Renal cortical epithelial cell (primary cell): Measurements from ENCODE around the gene KCNG4. TPM values are rescaled to one million over a fixed set of nuclear protein-coding genes. Genes with fewer than 3 reads are reported as not detected.

ENCODE experiments used
- DNase-seq: peaks from one replicate; pipeline ENCODE4 v3.0.0-alpha.2; 2011; ENCODE audit warnings: low read depth
- total RNA-seq: library from RNA; depleted of rRNA; stranded (reverse); fragments of >200 nt; gene quantifications from 2 replicates; pipeline ENCODE4 v1.2.3, GENCODE V29; 2014

The KCNG4 gene
- total RNA-seq, 1 donor from 2014 or later = not detected

DNA sequence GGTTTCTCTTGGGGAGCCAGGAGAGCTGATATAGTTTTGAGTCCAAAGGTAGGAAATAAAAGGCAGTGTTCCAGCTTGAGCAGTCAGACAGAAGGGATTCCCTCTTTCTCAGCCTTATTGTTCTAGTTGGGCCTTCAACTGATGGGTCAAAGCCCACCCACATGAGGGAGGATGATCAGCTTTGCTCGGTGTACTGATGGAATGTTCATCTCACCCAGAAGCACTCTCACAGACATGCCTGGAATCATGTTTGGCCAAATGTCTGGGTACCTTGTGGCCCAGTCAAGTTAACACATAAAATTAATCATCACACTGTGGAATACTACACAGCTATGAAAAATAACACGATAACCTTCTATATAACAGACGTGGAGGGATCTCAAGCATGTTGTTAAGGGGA, 23.1 kb upstream of the KCNG4 start:
- DNase-seq = no peak

DNA sequence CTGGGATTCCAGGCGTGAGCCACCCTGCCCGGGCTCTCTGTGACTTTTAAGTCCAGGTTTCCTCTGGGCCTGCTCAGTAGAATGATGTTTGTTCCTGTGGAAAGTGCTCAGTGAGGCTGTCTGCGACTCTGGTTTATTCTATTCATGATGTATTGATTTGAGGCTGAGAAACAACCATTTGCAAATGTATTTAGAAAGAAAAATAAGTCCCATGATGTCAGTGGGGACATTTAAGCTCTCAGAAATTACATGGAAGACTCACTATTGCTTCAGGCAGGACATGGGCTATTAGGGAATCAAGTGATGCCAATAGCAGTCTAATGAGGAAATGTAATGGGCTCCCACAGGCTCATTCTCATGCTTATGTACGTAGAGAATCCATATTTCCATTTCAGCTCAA, 22.2 kb upstream of the KCNG4 start:
- DNase-seq = no peak

DNA sequence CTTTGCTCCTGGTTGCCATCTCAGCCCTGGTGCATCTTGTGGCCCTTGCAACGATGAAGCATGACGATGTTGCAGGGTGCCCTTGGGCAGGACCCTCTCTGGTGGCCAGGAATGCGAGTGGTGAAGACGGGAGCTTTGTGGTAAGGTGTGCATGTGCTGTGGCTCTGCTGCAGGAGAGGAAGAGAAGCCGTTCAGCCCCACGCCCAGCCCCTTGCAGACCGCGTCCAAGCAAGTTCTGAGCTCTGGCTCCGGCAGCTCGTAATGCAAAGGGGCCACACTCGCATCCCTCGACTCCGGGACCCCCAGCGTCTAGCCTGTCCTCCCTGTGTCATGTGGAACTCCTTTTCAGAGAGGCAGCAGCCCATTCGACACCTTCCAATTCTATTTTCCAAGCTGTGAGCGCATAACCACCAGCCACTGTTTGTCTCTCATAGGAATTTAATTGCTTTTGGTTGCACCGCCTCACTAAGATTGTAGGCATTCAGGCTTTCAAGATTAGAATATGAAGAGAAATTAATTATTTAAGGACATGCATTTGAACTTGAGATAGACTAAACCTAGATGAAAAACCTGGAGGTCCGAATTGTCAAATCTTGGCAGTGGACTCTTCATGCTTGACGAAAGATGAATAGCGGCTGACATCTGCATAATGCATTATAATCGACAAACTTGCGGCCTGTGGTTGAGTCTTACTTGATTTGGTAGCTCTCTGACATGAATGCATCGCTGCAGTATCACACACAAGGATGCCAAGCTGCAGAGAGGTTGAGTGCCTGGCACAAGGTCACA, 21.1 kb upstream of the KCNG4 start:
- no peak for DNase-seq

DNA sequence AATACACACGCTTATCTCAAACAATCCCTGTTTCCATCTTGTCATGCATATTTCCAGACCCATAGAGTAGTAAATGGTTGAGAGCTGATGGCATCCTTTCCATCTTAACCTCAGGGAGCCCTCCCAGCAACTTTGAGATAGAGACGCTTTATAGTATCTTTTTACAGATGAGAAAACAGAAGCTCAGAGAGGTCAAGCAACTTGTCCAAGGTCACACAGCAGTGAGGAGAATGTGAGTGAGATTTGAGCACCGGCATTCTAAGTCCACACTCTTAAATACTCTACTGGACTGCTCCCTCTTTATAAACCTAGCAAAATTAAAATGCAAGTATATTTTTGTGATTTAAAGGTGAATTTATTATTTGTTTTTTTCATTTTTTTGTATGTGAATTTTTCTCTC, 19.9 kb upstream of the KCNG4 start:
- DNase-seq = no peak

DNA sequence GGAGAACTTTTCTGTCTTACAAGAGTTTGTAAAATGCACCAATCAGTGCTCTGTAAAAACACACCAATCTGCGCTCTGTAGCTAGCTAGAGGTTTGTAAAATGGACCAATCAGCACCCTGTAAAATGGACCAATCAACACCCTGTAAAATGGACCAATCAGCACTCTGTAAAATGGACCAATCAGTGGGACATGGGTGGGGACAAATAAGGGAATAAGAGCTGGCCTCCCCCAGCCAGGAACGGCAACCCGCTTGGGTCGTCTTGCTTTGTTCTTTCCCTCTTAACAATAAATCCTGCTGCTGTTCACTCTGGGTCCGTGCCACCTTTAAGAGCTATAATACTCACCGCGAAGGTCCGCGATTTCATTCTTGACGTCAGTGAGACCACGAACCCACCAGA, 18.5 kb upstream of the KCNG4 start:
- DNase-seq = no peak

DNA sequence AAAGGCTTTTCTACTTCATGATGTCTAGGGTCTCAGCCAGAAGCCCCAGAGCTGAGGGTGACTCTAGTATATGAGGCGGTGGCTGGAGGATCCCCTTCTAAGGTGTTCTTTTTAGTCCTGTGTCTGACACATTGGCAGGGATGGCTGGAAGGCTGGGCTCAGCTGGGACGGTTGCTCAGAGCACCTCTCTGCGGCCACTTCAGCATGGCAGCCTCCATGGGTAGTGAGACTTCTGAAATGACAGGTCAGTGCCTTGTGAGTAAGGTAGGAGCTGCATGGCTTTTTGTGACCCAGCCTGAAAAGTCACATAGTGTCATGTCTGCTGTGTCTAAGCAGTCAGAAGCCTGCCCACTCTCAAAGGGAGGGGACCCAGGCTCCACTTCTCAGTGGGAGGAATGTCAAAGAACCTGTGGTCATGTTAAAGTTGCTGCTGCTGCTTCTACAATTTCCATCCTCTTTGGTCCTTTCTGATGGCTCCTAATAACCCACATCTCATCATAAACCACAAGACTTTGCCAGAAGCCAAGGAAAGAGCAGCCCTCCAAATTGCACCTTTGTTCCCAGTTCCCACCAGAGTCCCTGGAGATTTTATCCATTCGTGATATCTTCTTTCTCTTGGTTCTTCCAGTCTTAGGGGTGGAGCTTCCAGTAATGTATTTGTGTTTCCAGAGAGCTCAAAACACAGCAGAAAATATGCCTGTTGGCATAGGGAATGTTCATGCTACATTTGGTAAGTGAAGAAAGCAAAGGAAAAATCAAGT, 15.4 kb upstream of the KCNG4 start:
- DNase-seq = no peak

DNA sequence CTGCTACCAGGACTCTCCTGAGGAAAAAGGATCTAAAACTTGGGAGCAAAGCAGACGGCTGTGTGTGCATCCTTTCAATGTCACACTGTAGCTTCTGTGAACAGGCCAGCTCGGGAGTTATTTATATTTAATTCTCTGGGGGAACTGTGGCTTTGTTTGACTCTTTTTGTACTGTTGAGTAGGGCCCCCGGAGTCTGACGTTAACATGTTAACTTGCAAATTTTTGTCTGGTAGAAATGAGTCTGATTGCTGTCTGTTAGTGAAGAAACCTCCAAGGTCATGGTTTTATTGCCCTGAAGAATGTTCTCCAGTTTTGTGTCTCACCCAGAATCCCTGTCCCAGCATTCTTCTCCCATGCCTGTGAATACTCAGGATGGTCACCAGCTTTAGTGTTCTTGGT, 14.2 kb upstream of the KCNG4 start:
- DNase-seq = no peak

DNA sequence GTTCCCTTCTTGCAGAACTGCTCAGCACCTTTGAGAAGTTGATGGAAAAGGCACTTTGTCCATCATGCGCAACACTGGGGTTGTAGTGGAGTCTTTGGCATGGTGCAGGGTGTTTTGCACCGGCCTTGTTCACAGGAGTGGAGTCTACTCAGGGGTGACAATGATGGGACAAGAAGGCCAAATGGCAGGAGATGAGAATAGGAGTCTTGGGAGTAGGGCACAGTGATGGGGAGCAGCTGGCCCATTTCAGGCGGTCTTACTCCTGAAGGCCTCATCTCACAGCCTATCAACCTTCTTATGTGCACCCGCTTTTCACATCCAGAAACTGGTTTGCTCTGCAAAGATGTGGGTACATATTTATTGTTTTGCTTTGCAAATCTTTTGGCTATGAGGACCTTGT, 13.4 kb upstream of the KCNG4 start:
- no peak for DNase-seq

DNA sequence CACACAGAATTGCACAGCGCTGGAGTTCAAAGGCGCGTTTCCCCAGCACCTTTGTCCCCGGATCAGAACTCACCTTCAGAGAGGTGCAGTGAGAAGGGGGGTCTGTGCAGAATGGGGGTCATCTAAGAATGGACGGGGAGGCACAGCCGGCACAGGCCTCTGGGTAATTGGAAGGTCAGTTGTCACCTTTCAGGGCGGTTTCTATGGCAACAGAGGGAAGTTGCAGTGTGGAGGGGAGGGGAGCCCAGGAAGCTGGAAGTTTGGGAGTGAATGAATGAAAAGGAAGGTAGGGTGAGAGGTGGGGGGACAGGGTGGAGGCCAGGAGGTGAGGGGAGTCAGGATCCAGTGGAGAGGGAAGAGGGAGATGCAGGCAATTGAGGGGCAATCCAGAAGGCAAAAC, 12.4 kb upstream of the KCNG4 start:
- DNase-seq = no peak

DNA sequence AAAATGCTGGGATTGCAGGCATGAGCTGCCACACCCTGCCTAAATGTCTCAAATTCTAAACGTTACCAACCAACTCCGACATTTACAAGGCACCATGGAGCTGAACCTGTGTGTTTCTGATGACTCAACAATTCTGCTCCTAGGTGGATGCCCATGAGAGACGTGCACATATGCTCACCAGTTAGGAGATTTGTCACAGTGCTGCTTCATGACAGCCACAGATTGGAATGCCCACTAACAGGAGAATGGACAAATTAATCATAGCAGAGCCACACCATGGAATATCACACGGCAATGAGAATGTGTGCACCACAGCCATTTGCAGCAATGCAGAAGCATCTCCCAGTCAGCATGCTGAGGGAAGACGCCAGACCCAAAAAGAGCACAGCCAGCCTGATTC, 8.0 kb upstream of the KCNG4 start:
- peak; percentile 60 for DNase-seq

DNA sequence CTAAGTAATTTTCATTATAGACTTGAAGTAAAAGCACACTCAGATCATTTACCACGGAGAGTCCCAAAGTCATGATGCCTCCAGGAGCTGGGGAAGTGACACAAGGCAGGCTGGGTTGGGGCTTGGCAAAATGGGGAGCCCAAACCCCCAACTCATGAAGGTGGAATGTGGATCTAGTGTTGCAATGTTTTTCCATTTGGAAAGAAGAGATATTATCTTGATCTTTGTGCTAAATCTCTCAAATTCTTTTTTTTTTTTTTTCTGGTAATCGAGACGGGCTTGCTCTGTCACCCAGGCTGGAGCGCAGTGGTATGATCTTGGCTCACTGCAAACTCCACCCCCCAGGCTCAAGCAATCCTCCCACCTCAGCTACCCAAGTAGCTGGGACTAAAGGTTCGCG, 7.5 kb upstream of the KCNG4 start:
- no peak for DNase-seq

DNA sequence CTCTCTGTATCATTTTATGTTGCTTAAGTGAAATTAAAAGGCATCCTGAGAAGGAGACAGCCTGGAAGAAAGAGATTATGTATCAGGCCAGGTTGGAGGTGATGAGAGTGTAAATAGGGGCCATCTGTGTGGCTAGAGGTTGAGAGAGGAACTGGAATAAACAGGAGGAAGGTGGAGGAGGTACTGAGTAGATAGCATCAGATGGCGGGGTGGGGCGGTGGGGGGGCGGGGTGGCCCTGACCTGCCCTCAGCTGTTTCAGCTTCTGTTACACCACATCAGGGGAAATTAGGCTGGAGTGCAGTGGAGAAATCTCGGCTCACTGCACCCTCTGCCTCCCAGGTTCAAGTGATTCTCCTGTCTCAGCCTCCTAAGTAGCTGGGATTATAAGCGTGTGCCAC, 6.9 kb upstream of the KCNG4 start:
- DNase-seq = no peak

DNA sequence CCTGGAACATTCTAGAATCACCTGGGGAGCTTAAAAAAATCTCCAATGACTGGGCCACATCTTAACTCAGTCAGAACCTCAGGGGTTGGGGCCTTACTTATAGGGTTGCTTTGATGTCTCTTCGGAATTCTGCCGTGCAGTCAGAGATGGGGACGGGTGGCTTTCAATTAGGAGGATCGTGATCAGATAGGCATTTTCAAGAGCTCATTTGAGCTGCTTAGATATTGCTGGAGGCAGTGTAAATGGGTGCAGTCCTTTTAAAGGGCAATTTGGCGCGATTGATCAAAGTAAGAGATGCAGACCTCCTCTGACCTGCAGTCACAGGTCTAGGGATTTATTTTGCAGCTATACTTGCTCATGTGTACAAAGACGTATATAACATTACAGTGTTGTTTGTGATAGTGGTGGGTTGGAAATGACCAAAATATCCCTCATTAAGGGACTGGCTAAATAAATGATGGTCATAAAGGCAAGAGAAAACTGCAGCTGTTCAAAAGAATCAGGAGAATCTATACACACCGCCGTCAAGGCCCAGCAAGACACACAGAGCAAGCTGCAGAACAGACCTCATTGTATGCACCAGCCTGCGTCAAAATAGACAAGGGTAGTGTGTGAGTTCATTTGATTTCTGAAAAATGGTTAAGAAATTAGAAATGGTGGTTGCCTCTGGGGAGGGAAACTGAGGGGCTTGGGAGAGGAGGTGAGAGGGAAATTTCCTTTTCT, 6.3 kb upstream of the KCNG4 start:
- no peak for DNase-seq

DNA sequence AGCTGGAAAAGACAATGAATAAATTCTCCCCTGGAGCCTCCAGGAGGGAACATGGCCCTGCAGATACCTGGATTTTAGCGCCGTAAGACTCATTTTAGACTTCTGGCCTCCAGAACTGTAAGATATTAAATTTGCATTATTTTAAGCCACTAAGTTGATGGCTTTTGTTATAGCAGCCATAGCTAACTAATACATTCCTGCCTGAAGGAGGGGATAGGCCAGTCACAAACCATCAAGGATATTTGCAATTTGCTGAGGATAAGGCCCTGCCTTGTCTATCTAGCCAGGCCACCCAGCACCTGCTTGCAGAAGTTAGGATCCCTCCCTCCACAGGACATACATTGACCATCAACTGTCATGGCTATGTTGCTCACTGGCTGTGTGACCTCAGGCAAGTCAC, 4.9 kb upstream of the KCNG4 start:
- DNase-seq = no peak

DNA sequence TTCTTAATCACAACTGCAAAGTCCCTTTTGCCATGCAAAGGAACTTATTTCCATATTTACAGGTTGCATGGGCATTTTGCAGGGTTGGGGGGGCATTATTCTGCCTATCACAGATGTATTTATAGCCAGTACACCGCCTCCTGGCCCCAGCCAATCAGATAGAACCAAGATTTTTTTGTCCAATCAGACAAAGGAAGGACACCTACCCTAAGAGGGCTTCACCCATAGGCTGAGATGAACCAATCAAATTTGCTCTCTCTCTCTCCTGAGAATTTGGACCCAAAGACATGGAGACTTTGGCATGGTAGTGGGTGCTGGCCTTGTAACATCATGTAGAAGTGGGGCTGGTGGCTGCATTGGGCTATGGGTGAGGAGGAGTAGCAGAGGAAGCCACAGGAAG, 3.9 kb upstream of the KCNG4 start:
- DNase-seq = no peak

DNA sequence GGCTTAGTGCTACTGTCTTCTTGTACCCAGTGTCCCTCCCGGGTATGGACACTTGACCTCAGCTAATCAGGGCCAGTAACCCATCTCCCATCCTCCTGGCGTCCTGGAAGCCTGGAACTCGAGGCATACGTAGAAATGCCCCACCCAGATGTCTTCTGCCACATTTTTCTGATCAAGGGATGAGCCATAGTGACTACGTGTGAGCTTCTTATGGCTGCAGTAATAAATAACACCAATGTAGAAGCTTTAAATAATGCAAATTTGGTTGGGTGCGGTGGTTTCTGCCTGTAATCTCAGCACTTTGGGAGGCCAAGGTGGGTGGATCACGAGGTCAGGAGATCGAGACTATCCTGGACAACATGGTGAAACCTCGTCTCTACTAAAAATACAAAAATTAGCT, 3.0 kb upstream of the KCNG4 start:
- no peak for DNase-seq

DNA sequence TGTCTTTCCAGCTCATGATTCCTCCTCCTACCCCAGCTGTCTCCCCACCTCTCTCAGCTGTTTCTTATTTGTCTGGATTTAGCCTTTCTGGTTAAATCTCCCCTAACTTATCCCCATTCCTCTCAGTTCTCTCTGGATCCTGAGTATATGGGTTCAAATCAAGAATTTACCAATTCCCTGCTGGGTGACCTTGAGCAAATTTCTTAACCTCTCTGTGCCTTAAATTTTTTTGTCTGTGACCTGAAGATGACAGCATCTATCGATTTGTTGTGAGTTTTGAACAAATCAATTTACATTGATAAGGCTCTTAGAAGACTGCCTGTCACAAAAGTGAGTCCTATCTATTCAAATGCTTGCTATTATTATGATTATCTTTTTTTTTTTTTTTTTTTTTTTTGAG, 2.0 kb upstream of the KCNG4 start:
- DNase-seq = no peak

DNA sequence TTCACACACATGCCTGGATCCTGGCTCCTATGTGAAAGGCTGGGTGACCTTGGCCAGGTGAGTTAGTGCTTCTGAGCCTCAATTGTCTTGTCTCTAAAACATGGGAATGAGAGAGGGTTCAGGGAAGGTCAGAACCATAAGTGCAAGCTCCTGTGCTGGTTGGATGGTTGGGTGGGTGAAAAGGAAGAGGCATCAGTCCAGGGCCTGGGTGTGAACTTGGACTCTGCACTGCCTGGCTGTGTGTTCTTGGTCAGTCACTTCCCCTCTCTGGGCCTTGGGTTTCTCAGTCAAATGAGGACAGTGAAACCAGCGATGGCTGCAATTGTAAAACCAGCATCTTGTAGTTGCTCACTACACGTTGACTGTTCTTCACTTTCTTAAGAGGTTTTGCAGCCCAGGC, 643 bp upstream of the KCNG4 start:
- no peak for DNase-seq

DNA sequence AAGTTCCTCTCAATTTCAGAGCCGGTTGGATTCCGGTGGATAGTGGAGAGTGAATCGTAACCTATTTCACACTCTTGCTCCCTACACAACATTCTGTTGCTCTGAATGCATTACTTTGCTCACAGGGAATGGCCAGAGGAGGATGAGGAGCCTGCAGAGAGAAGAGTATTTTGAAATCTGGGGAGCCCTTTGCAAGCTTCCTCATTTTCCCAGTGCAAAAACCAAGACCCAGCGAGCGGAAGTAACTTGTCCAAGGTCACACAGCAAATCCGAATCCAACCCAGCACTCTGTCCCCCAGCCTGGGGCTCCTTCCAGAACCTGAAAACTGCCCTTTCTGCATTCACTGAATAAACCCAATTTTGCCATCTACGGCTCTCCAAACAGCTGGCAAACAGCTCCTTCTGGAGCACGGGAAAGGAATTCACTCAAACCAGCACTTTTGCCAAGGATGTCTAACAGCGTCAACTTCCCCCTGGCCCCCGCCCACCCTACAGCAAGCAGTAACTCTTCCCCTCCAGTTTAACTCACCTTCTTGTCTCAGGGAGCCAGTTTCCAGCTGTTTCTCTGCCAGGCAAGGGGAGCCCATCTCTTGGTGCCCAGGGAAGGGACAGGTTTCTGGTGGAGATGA, 557 bp downstream of the KCNG4 start:
- DNase-seq = no peak

DNA sequence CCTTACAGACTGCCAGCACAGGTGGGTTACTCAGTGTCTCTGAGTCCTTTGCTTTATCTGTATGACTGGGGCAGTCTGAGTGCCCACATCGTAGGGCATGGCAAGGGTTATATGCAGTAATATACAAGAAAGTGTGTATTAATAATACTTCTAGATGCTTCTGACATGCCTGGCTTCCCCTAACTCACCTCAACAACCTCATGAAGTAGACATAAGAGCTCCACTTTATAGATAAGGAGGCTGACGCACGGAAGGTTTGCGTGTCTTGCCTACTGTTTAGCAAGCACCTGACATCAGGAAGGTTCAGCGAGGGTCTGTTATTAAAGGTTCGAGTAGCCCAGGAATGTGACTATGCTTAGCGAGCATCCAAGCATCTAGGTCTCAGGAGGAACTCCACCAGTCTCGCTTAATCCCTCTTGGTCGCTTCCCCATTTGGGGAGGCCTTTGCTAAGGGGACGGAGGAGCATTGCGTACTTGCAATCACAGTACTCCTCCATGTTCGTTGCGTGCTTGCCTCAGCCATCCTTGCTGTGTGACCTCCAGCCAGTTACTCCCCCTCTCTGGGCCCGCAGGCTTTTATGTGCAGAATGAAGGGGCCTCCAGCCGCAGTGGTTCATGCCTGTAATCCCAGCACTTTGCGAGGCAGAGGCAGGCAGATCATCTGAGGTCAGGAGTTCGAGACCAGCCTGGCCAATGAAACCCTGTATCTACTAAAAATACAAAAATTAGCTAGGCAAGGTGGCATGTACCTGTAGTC, 1.6 kb downstream of the KCNG4 start:
- no peak for DNase-seq

DNA sequence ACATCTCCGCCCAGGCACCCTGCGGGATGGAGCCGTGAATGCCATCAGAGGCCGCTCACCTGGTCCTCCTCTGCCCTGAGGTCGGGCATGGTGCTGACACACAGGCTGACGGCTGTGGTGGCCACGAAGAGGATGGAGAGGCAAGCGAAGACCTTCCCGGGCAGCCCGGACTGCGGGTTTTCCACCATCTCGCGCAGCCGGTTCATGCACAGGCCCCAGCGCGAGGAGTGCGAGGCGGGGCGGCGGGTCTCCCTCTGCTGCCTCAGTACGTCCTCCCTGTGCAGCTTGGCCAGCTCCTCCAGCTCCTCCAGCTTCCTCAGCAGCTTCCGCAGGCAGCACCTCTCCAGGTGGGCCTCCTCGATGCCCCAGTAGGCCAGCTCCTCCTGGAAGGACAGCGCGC, 3.1 kb downstream of the KCNG4 start:
- DNase-seq = no peak
